Pancreas (tissue), 10 donors: ENCODE measurements around the gene IL1RAPL2. TPM values are rescaled to one million over a fixed set of nuclear protein-coding genes. Genes with fewer than 3 reads are reported as not detected.
"Not testable (repeated sequence)": the region's sequence is repeated elsewhere in the genome, so short reads cannot be mapped to it uniquely, and the experiment has no call there.

Experiments
- ATAC-seq, 4 donors: fragments of 200-7000 bp; cut with Tn5 transposase; one replicate each; pipeline versions ENCODE4 v1.8.0 to v1.9.1; 2020; ENCODE audit warnings: mild to moderate bottlenecking in 4 of 4, moderate library complexity in 4 of 4
- DNase-seq, 6 donors: peaks; one replicate each; pipeline ENCODE4 v3.0.0-alpha.2; 2020
- FAIRE-seq: peaks from 2 replicates; lab custom pipeline; 2012; peaks lifted over from hg19 to GRCh38; lab: Jason Lieb, UNC
- H3K27ac ChIP-seq, 4 donors: fragments of 200-600 bp; sonication (generic); 1 replicate in 3 of 4; 2 replicates in 1 of 4; pipeline versions ENCODE4 v1.5.0 to v1.8.0; 2020
- H3K27me3 ChIP-seq, 4 donors: fragments of 200-600 bp; one replicate each; pipeline ENCODE4 v1.8.0; 2021
- H3K36me3 ChIP-seq, 3 donors: fragments of 200-600 bp; sonication (generic) in 1 of 3; one replicate each; pipeline versions ENCODE4 v1.5.0 to v1.8.0; 2020 to 2021
- H3K4me1 ChIP-seq, 3 donors: fragments of 200-600 bp; one replicate each; pipeline ENCODE4 v1.8.0; 2021
- H3K4me3 ChIP-seq, 4 donors: fragments of 200-600 bp; sonication (generic) in 2 of 4; one replicate each; pipeline versions ENCODE4 v1.5.0 to v1.8.0; 2020 to 2021
- H3K9me3 ChIP-seq, 4 donors: fragments of 200-600 bp; one replicate each; pipeline ENCODE4 v1.8.0; 2021
- CTCF ChIP-seq, 4 donors: fragments of 200-600 bp; sonication (generic) in 3 of 4; IDR thresholded peaks; one replicate each; pipeline versions ENCODE4 v1.5.0 to v1.8.0; 2021; ENCODE audit warnings: antibody characterized with exemption in 4 of 4
- WGBS, 2 donors: extraction: QIAGEN DNeasy Blood & Tissue Kit; methylation state at CpG; one replicate each; pipeline ENCODE4 v1.1.7; 2013; 5-methylcytosine and 5-hydroxymethylcytosine counted together
- intact Hi-C, 3 donors: fragments of 100-400 bp; cut with DNase I; formaldehyde crosslinking; loops; one replicate each; pipeline versions ENCODE4 v1.11.1 to v1.14.2; 2022
- polyA plus RNA-seq, 2 donors: library from polyadenylated mRNA; stranded (reverse); fragments of 200-250 nt; gene quantifications; one replicate each; pipeline ENCODE4 v1.2.3, GENCODE V29; 2013
- total RNA-seq, 6 donors: library from RNA; stranded (reverse); fragmentation: NEBNext Ultra II Directional in 4 of 6; extraction: Animal tissue kit (Norgen Biotek cat#: 25700) in 4 of 6; gene quantifications; one replicate each; pipeline versions ENCODE4 v1.2.1 to v1.2.4, GENCODE V29; 2021 to 2023
- donor health status: healthy with polysubstance abuse.
- donor health status: DM: no; HTN: no; CAD: no; lungs with moderate emphysema.
- donor health status: DM: no; HTN: no; CAD: no.
- donor health status: control.
- donor health status: control.
- donor health status: Bipolar disorder and iron deficiency.
- donor health status: DM: yes; HTN: yes; CAD: no.
- donor health status: DM: no; HTN: no; CAD: no.
- donor health status: DM: no; HTN: no; CAD: no.
- donor health status: DM: yes; HTN: yes; CAD: no.

Gene IL1RAPL2
- total and polyA plus RNA-seq, 8 donors, result 0.09 TPM; not detected in 7

GRCh38 chrX:104877504-104877903 is 311.5 kb downstream of the IL1RAPL2 start:
- H3K27me3 ChIP-seq, result peaks cover 0 to 3% (median 0%) of the 10 kb centered on the region in 4 donors
- FAIRE-seq (no peak), ATAC-seq (no peak), DNase-seq (no peak)
- no peak for TF ChIP-seq CTCF (IDR thresholded peaks at IDR 0.05)
- H3K27ac ChIP-seq, result no peak overlapping the region
- 50 to 53% methylated on average over 1 of the region's 1 CpG for WGBS, 2 donors
- no peaks in the 10 kb centered on the region for H3K4me1 ChIP-seq
- intact Hi-C loops, result no loop called here
- no peaks in the 10 kb centered on the region for H3K36me3 ChIP-seq
- H3K9me3 ChIP-seq, result no peaks in the 10 kb centered on the region
- no peak overlapping the region for H3K4me3 ChIP-seq

- Histone ChIP-seq H3K9me3 (no peaks in the 10 kb centered on the region), H3K36me3 (no peaks in the 10 kb centered on the region), H3K27ac (no peak overlapping the region), H3K27me3 (peaks cover 0 to 12% (median 2%) of the 10 kb centered on the region in 4 donors), H3K4me3 (no peak overlapping the region), H3K4me1 (no peaks in the 10 kb centered on the region)
- no peak for TF ChIP-seq CTCF (IDR thresholded peaks at IDR 0.05)
- no peak for FAIRE-seq
- no peak for ATAC-seq
- 39 to 50% methylated on average over 4 of the region's 4 CpGs for WGBS, 2 donors
- DNase-seq, result no peak
- intact Hi-C loops, result no loop called here
These were observed 336.1 kb downstream of the IL1RAPL2 start for GRCh38 chrX:104902070-104902469.

GRCh38 chrX:104909694-104910093 is 343.7 kb downstream of the IL1RAPL2 start:
- ATAC-seq, H3K27me3 ChIP-seq, intact Hi-C loops, H3K4me1 ChIP-seq, FAIRE-seq, H3K27ac ChIP-seq, H3K36me3 ChIP-seq, H3K9me3 ChIP-seq, DNase-seq: not testable (repeated sequence)
- 24 to 41% methylated on average over 10 of the region's 10 CpGs for WGBS, 2 donors
- H3K4me3 ChIP-seq, result peak overlapping the region in 3 of 4 donors; percentile 3 to 18 (median 8)

DNA sequence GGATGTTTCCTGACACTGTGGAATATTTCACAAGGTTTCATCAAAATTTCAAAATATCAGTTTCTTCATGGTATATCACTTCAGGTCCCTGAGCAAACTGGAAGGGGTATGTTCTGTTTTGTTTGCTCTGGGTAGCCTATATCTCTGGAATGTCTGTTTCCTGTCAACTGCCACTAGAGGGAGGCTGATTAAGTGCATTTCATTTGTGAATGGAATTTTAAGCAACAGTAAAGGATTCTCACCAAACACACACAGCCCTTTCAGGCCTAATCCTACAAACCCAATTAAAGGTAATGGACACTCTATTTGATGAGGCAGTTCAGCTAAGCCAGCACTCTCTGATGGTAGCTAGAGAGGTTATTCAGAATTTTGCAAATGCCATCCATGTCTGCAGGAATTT is 347.3 kb downstream of the IL1RAPL2 start:
- H3K36me3 ChIP-seq, result no peaks in the 10 kb centered on the region
- TF ChIP-seq CTCF (IDR thresholded peaks at IDR 0.05), result peak in 2 of 4 donors; percentile 20 to 25
- peaks cover 0 to 4% (median 0%) of the 10 kb centered on the region in 4 donors for H3K27me3 ChIP-seq
- no peaks in the 10 kb centered on the region for H3K4me1 ChIP-seq
- DNase-seq (no peak), ATAC-seq (peak in 2 of 4 donors; percentile 37 to 52), FAIRE-seq (no peak)
- intact Hi-C loops, result no loop called here
- no peak overlapping the region for H3K27ac ChIP-seq
- no peaks in the 10 kb centered on the region for H3K9me3 ChIP-seq
- no peak overlapping the region for H3K4me3 ChIP-seq

- 93 to 95% methylated on average over 5 of the region's 5 CpGs for WGBS, 2 donors
- DNase-seq, intact Hi-C loops, H3K9me3 ChIP-seq, H3K27ac ChIP-seq, H3K36me3 ChIP-seq, FAIRE-seq, H3K4me1 ChIP-seq, H3K4me3 ChIP-seq, ATAC-seq, H3K27me3 ChIP-seq: not testable (repeated sequence)
These were observed 348.7 kb downstream of the IL1RAPL2 start for GRCh38 chrX:104914686-104915085.

- no peaks in the 10 kb centered on the region for H3K4me1 ChIP-seq
- H3K4me3 ChIP-seq, result no peak overlapping the region
- 10 to 21% methylated on average over 1 of the region's 1 CpG for WGBS, 2 donors
- intact Hi-C loops, result no loop called here
- no peak overlapping the region for H3K27ac ChIP-seq
- ATAC-seq, result no peak
- no peaks in the 10 kb centered on the region for H3K9me3 ChIP-seq
- no peak for FAIRE-seq
- H3K27me3 ChIP-seq, result peaks cover 0 to 4% (median 0%) of the 10 kb centered on the region in 4 donors
- no peaks in the 10 kb centered on the region for H3K36me3 ChIP-seq
- no peak for DNase-seq
- no peak for TF ChIP-seq CTCF (IDR thresholded peaks at IDR 0.05)
These were observed 352.1 kb downstream of the IL1RAPL2 start for GRCh38 chrX:104918122-104918521.
